ENCODE data around the gene GNAL. TPM values are rescaled to one million over a fixed set of nuclear protein-coding genes. Genes with fewer than 3 reads are reported as not detected.

GNAL gene
- total and polyA plus RNA-seq, 2 of the 4 experiments (the other 2 are of a cell fraction) = 0.15 to 0.36 TPM

DNA sequence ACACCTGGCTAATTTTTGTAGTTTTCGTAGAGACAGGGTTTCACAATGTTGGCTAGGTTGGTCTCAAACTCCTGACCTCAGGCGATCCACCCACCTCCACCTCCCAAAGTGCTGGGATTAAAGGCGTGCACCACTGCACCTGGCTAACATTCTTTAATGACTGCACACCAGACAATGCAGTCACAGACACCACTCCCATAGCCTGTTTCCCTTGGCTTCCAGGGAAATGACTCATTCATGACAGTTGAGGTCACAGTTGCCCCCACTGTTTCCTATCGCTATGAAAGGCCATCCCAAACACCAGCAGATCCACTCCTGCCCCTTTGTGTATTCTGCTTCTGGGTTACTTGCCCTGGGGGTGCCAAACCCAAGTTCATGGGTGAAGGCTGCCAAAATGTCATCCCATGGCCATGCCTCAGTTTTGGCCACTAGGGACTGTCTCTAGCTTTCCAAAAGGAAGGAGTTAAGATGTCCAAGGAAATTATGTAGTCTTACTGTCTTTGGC is 170.9 kb downstream of the GNAL start:
- CTCF ChIA-PET = no interaction called here
- ATAC-seq (ENCODE audit: low read depth) (no peak), DNase-seq (peak; percentile 90)
- Histone ChIP-seq H3K4me2 (ENCODE audit: low read depth, low read length) (no peak overlapping the region), H2BK5ac (ENCODE audit: low read depth, low read length, poor library complexity, severe bottlenecking) (peak overlapping the region; percentile 99), H4K8ac (ENCODE audit: low read depth in 2 of 2, low read length in 2 of 2) (peak overlapping the region; percentile 26 to 52), H3K4me1 (ENCODE audit: control insufficient read depth, insufficient read depth, low read length) (peaks cover 21% of the 10 kb centered on the region), H2BK20ac (ENCODE audit: low read depth, low read length) (peak overlapping the region; percentile 82), H2AFZ (replicated peaks; ENCODE audit: low read length, poor library complexity) (peak overlapping the region; percentile 75), H3K4me3 (ENCODE audit: insufficient read depth, low read depth, low read length) (no peak overlapping the region), H3K23ac (ENCODE audit: low read depth, low read length) (no peak overlapping the region), H3K27me3 (ENCODE audit: control insufficient read depth, insufficient read depth, low read length) (no peaks in the 10 kb centered on the region), H3K79me1 (ENCODE audit: low read depth in 1 of 2, low read length in 2 of 2) (peaks cover 10 to 17% of the 10 kb centered on the region in 2 experiments; a peak in 3 of 4 replicates), H3K36me3 (ENCODE audit: control insufficient read depth, insufficient read depth, low read length) (no peaks in the 10 kb centered on the region), H3K9me3 (ENCODE audit: control insufficient read depth, insufficient read depth, low read length) (no peaks in the 10 kb centered on the region), H4K91ac (ENCODE audit: insufficient read depth, low read depth, low read length) (peak overlapping the region; percentile 91), H2BK120ac (ENCODE audit: low read depth, low read length) (peak overlapping the region; percentile 76), H3K56ac (ENCODE audit: extremely low read depth, insufficient read depth, low read length) (peak overlapping the region; percentile 36; the same call in 1 of the 2 replicates), H3K9me1 (ENCODE audit: insufficient read depth, low read length) (peaks cover 7% of the 10 kb centered on the region; the same call in 1 of the 2 replicates), H3K4ac (ENCODE audit: low read depth, low read length) (peak overlapping the region; percentile 68), H4K20me1 (ENCODE audit: insufficient read depth, low read length) (no peaks in the 10 kb centered on the region), H4K5ac (ENCODE audit: low read depth, low read length) (peak overlapping the region; percentile 4; the same call in 1 of the 2 replicates), H2AK9ac (replicated peaks; ENCODE audit: low read depth, low read length, poor library complexity) (peak overlapping the region; percentile 60), H3K27ac (ENCODE audit: insufficient read depth, low read length) (peak overlapping the region; percentile 9; the same call in 1 of the 2 replicates), H3K18ac (ENCODE audit: low read depth, low read length) (peak overlapping the region; percentile 34; the same call in 1 of the 2 replicates), H3K14ac (replicated peaks; ENCODE audit: low read depth, low read length) (peak overlapping the region; percentile 7; the same call in 1 of the 2 replicates), H2AK5ac (ENCODE audit: low read depth, low read length) (peak overlapping the region; percentile 92), H3K9ac (ENCODE audit: low read depth, low read length) (no peak overlapping the region), H2BK15ac (ENCODE audit: low read depth, low read length) (peak overlapping the region; percentile 57)
- 50% methylated on average over 2 of the region's 4 CpGs; no CpG with 5 or more reads in 1 of the 2 experiments for WGBS, 2 experiments (ENCODE audit: extremely low coverage in 2 of 2, insufficient read length in 1 of 2)
- TF ChIP-seq RCOR1 (IDR thresholded peaks at IDR 0.05; ENCODE audit: insufficient replicate concordance, low read length) (no peak), CEBPB (IDR thresholded peaks at IDR 0.05; ENCODE audit: low read depth, low read length) (0 out of 2 replicates have a peak, but pooled peaks have one; percentile 9), POLR2A (IDR thresholded peaks at IDR 0.05; ENCODE audit: low read depth, low read length) (no peak), CTCF (conservative IDR thresholded peaks at IDR 0.05; ENCODE audit: low read depth, low read length) (peak; percentile 19; the same call in 1 of the 2 replicates), FOS (IDR thresholded peaks at IDR 0.05; ENCODE audit: low read depth, low read length) (peak; percentile 91), CHD1 (IDR thresholded peaks at IDR 0.05; ENCODE audit: low read depth, low read length) (no peak), MAZ (IDR thresholded peaks at IDR 0.05; ENCODE audit: borderline replicate concordance, low read depth, low read length) (no peak), RFX5 (IDR thresholded peaks at IDR 0.05; ENCODE audit: low read depth, low read length) (no peak), BHLHE40 (IDR thresholded peaks at IDR 0.05; ENCODE audit: low read depth, low read length) (peak; percentile 55; the same call in 1 of the 2 replicates), RAD21 (IDR thresholded peaks at IDR 0.05; ENCODE audit: low read length) (0 out of 2 replicates have a peak, but pooled peaks have one; percentile 8), MXI1 (IDR thresholded peaks at IDR 0.05; ENCODE audit: borderline replicate concordance, low read depth, low read length) (no peak)
- TF ChIP-seq, protein P1, sequence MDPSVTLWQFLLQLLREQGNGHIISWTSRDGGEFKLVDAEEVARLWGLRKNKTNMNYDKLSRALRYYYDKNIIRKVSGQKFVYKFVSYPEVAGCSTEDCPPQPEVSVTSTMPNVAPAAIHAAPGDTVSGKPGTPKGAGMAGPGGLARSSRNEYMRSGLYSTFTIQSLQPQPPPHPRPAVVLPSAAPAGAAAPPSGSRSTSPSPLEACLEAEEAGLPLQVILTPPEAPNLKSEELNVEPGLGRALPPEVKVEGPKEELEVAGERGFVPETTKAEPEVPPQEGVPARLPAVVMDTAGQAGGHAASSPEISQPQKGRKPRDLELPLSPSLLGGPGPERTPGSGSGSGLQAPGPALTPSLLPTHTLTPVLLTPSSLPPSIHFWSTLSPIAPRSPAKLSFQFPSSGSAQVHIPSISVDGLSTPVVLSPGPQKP (IDR thresholded peaks at IDR 0.05; ENCODE audit: borderline replicate concordance, low read depth, low read length) = no peak
- BruUV-seq (replicated peaks) = no TSS peak
- in situ Hi-C loops (cut with MboI; ENCODE audit: low sequenced_read_pairs) (loop anchor here (10.0 kb wide), 1 partner anchor 425 kb away; no protein-coding TSS in a partner anchor), dilution Hi-C loops (cut with HindIII; ENCODE audit: low sequenced_read_pairs, unreplicated experiment) (no loop called here), intact Hi-C loops (cut with micrococcal nuclease) (loop anchor here (10.0 kb wide), 1 partner anchor 85 kb away; no protein-coding TSS in a partner anchor)
- POLR2A ChIA-PET (ENCODE audit: unreplicated experiment) = no interaction called here
